Lower leg skin (tissue), 4 donors: ENCODE results near the gene ARHGAP15. TPM values are rescaled to one million over a fixed set of nuclear protein-coding genes. Genes with fewer than 3 reads are reported as not detected.

ENCODE experiments used
- DNase-seq, 2 donors: peaks; one replicate each; pipeline ENCODE4 v3.0.0-alpha.2; 2019; ENCODE audit warnings: low spot score in 2 of 2
- H3K4me3 ChIP-seq: fragments of 200-600 bp; sonication (generic); 2 replicates; pipeline ENCODE4 v1.5.1; 2017; ENCODE audit warnings: mild to moderate bottlenecking, low read depth; ENCODE audit not compliant: poor library complexity, severe bottlenecking
- CTCF ChIP-seq, 3 donors: fragments of 450-650 bp; IDR thresholded peaks; one replicate each; pipeline ENCODE4 v1.5.1; 2016; ENCODE audit warnings: antibody characterized with exemption in 3 of 3, mild to moderate bottlenecking in 3 of 3, moderate library complexity in 2 of 3
- POLR2A ChIP-seq, 2 donors: fragments of 450-650 bp; IDR thresholded peaks; one replicate each; pipeline ENCODE4 v1.6.1; 2016 to 2017; ENCODE audit warnings: antibody characterized with exemption in 2 of 2, mild to moderate bottlenecking in 1 of 2, moderate library complexity in 1 of 2
- WGBS, 2 donors: methylation state at CpG; one replicate each; pipeline ENCODE4 v1.1.5; 2018; 5-methylcytosine and 5-hydroxymethylcytosine counted together
- intact Hi-C: fragments of 100-400 bp; cut with DNase I; formaldehyde crosslinking; loops from one replicate; pipeline ENCODE4 v1.15.0; 2023; ENCODE audit warnings: low total_unique reads
- total RNA-seq, 4 donors: library from RNA; depleted of rRNA; stranded (reverse); fragments of >200 nt; gene quantifications; one replicate each; pipeline ENCODE4 v1.1.0, GENCODE V29; 2016

The ARHGAP15 gene
- total RNA-seq, 4 donors from 2014 or later = 1.1 to 4.6 (median 2.4) TPM

GRCh38 chr2:143195511-143195910, 66.3 kb downstream of the ARHGAP15 start:
- intact Hi-C loops = no loop called here
- WGBS, 2 donors = 45 to 56% methylated on average over 4 of the region's 4 CpGs

GRCh38 chr2:143204062-143204461, 74.8 kb downstream of the ARHGAP15 start:
- H3K4me3 ChIP-seq = no peak overlapping the region
- WGBS, 2 donors = 90 to 96% methylated on average over 4 of the region's 4 CpGs
- intact Hi-C loops = no loop called here
- no peak for DNase-seq
- TF ChIP-seq POLR2A (IDR thresholded peaks at IDR 0.05) (no peak), CTCF (IDR thresholded peaks at IDR 0.05) (no peak)

More at GRCh38 chr2:143195511-143195910, 66.3 kb downstream of the ARHGAP15 start:
- TF ChIP-seq CTCF (IDR thresholded peaks at IDR 0.05) (no peak), POLR2A (IDR thresholded peaks at IDR 0.05) (no peak)
- H3K4me3 ChIP-seq = no peak overlapping the region
- DNase-seq = no peak

- H3K4me3 ChIP-seq = no peak overlapping the region
- TF ChIP-seq POLR2A (IDR thresholded peaks at IDR 0.05) (no peak), CTCF (IDR thresholded peaks at IDR 0.05) (no peak)
- 79 to 81% methylated on average over 1 of the region's 1 CpG for WGBS, 2 donors
- DNase-seq = no peak
- intact Hi-C loops = no loop called here
Observed at GRCh38 chr2:143205106-143205764, 76.0 kb downstream of the ARHGAP15 start.

- no peak overlapping the region for H3K4me3 ChIP-seq
- TF ChIP-seq CTCF (IDR thresholded peaks at IDR 0.05) (no peak), POLR2A (IDR thresholded peaks at IDR 0.05) (no peak)
- WGBS, 2 donors = 66 to 69% methylated on average over 6 of the region's 6 CpGs
- DNase-seq = no peak
- intact Hi-C loops = no loop called here
Observed at GRCh38 chr2:143209570-143210445, 80.6 kb downstream of the ARHGAP15 start.

GRCh38 chr2:143210446-143210819, 81.2 kb downstream of the ARHGAP15 start:
- intact Hi-C loops = no loop called here
- WGBS, 2 donors = 92 to 98% methylated on average over 1 of the region's 1 CpG
- TF ChIP-seq CTCF (IDR thresholded peaks at IDR 0.05) = no peak
- TF ChIP-seq POLR2A (IDR thresholded peaks at IDR 0.05) = no peak
- DNase-seq = no peak
- no peak overlapping the region for H3K4me3 ChIP-seq
